Measurements from ENCODE around the gene CDCA3.

Gene CDCA3

GRCh38 chr12:6819106-6820030 is 31.7 kb downstream of the CDCA3 start:
- DNase-seq, result no peak

GRCh38 chr12:6818645-6819044 is 32.4 kb downstream of the CDCA3 start:
- DNase-seq, result no peak

GRCh38 chr12:6818222-6818621 is 32.9 kb downstream of the CDCA3 start:
- DNase-seq, result no peak

GRCh38 chr12:6817662-6818157 is 33.4 kb downstream of the CDCA3 start:
- no peak for DNase-seq

GRCh38 chr12:6817098-6817497 is 34.0 kb downstream of the CDCA3 start:
- no peak for DNase-seq

- no peak for DNase-seq
Observed at GRCh38 chr12:6816598-6816997, 34.5 kb downstream of the CDCA3 start.

GRCh38 chr12:6813363-6813762 is 37.7 kb downstream of the CDCA3 start:
- DNase-seq, result no peak

- DNase-seq, result no peak
Observed at GRCh38 chr12:6810758-6811157, 40.3 kb downstream of the CDCA3 start.

- DNase-seq, result no peak
Observed at GRCh38 chr12:6809056-6809455, 42.0 kb downstream of the CDCA3 start.

GRCh38 chr12:6807170-6807569 is 43.9 kb downstream of the CDCA3 start:
- DNase-seq, result no peak

GRCh38 chr12:6799147-6799546 is 51.9 kb downstream of the CDCA3 start:
- no peak for DNase-seq

Measured in activated CD4-positive, alpha-beta T cell treated with anti-CD3 and anti-CD28 coated beads, Interleukin-2, amount 50 U/mL, for 4 hours (primary cell).